Skeletal muscle cell (primary cell): ENCODE measurements around the gene SH3PXD2A.
"Not testable (repeated sequence)": the region's sequence is repeated elsewhere in the genome, so short reads cannot be mapped to it uniquely, and the experiment has no call there.

Experiments
- DNase-seq: peaks from one replicate; pipeline ENCODE4 v3.0.0-alpha.2; 2010; ENCODE audit warnings: low read depth
- H3K4me3 ChIP-seq: 2 replicates; pipeline ENCODE4 v1.5.1; 2011; ENCODE audit warnings: low read depth, mild to moderate bottlenecking, control low read depth, low read length, moderate library complexity

The SH3PXD2A gene

GRCh38 chr10:103737735-103738367 is 117.5 kb downstream of the SH3PXD2A start:
- DNase-seq: no peak
- H3K4me3 ChIP-seq: no peak overlapping the region

GRCh38 chr10:103736763-103737162 is 118.6 kb downstream of the SH3PXD2A start:
- H3K4me3 ChIP-seq: no peak overlapping the region
- no peak for DNase-seq

- no peak for DNase-seq
These were observed 119.3 kb downstream of the SH3PXD2A start for GRCh38 chr10:103736044-103736443.

GRCh38 chr10:103734731-103735130 is 120.6 kb downstream of the SH3PXD2A start:
- no peak for DNase-seq
- no peak overlapping the region for H3K4me3 ChIP-seq

More at GRCh38 chr10:103736044-103736443, 119.3 kb downstream of the SH3PXD2A start:
- no peak overlapping the region for H3K4me3 ChIP-seq

- no peak for DNase-seq
- H3K4me3 ChIP-seq: no peak overlapping the region
These were observed 122.3 kb downstream of the SH3PXD2A start for GRCh38 chr10:103733045-103733419.

- H3K4me3 ChIP-seq: no peak overlapping the region
- DNase-seq: no peak
These were observed 122.9 kb downstream of the SH3PXD2A start for GRCh38 chr10:103732339-103733044.

- no peak for DNase-seq
- H3K4me3 ChIP-seq: no peak overlapping the region
These were observed 123.6 kb downstream of the SH3PXD2A start for GRCh38 chr10:103731609-103732270.

GRCh38 chr10:103731026-103731425 is 124.3 kb downstream of the SH3PXD2A start:
- not testable (repeated sequence) for DNase-seq, H3K4me3 ChIP-seq

- no peak overlapping the region for H3K4me3 ChIP-seq
- DNase-seq: no peak
These were observed 125.5 kb downstream of the SH3PXD2A start for GRCh38 chr10:103729851-103730250.

GRCh38 chr10:103727991-103728689 is 127.2 kb downstream of the SH3PXD2A start:
- H3K4me3 ChIP-seq: no peak overlapping the region
- no peak for DNase-seq

- no peak for DNase-seq
- no peak overlapping the region for H3K4me3 ChIP-seq
These were observed 127.8 kb downstream of the SH3PXD2A start for GRCh38 chr10:103727546-103727963.

- DNase-seq: no peak
- no peak overlapping the region for H3K4me3 ChIP-seq
These were observed 128.7 kb downstream of the SH3PXD2A start for GRCh38 chr10:103726637-103727036.

- H3K4me3 ChIP-seq: no peak overlapping the region
- DNase-seq: no peak
These were observed 130.1 kb downstream of the SH3PXD2A start for GRCh38 chr10:103725242-103725641.

GRCh38 chr10:103724771-103725170 is 130.6 kb downstream of the SH3PXD2A start:
- DNase-seq: no peak

GRCh38 chr10:103724074-103724473 is 131.3 kb downstream of the SH3PXD2A start:
- no peak for DNase-seq
- H3K4me3 ChIP-seq: no peak overlapping the region

More at GRCh38 chr10:103724771-103725170, 130.6 kb downstream of the SH3PXD2A start:
- H3K4me3 ChIP-seq: no peak overlapping the region

- DNase-seq: no peak
- H3K4me3 ChIP-seq: no peak overlapping the region
These were observed 131.8 kb downstream of the SH3PXD2A start for GRCh38 chr10:103723557-103723956.

GRCh38 chr10:103722632-103723031 is 132.7 kb downstream of the SH3PXD2A start:
- DNase-seq: no peak
- H3K4me3 ChIP-seq: no peak overlapping the region

- H3K4me3 ChIP-seq: no peak overlapping the region
- no peak for DNase-seq
These were observed 134.4 kb downstream of the SH3PXD2A start for GRCh38 chr10:103720964-103721335.

GRCh38 chr10:103720328-103720963 is 134.9 kb downstream of the SH3PXD2A start:
- no peak for DNase-seq
- no peak overlapping the region for H3K4me3 ChIP-seq

- no peak for DNase-seq
- no peak overlapping the region for H3K4me3 ChIP-seq
These were observed 136.3 kb downstream of the SH3PXD2A start for GRCh38 chr10:103719036-103719435.
